HG03045 (cell line): ENCODE measurements around the gene NUP188.
A peak's percentile ranks its signal among the peaks of the same experiment; 100 is the strongest.

Experiments
- ATAC-seq: cut with Tn5 transposase; IDR thresholded peaks from one replicate; pipeline ENCODE4 v1.9.1; 2021; ENCODE audit warnings: mild to moderate bottlenecking, moderate library complexity; ENCODE audit not compliant: unreplicated experiment

NUP188 gene

GRCh38 chr9:129026442-129027223 is 79.1 kb downstream of the NUP188 start:
- no peak for ATAC-seq

GRCh38 chr9:129027224-129027684 is 79.8 kb downstream of the NUP188 start:
- ATAC-seq: no peak

GRCh38 chr9:129027685-129028191 is 80.2 kb downstream of the NUP188 start:
- ATAC-seq: peak; percentile 39

- ATAC-seq: peak; percentile 72
Observed at GRCh38 chr9:129028192-129028966, 80.9 kb downstream of the NUP188 start, which contains the start of gene SH3GLB2. Gene SH3GLB2 (minus strand): TSS chr9:129028331. CDS start chr9:129028154, 177 bp downstream.

GRCh38 chr9:129030191-129030590 is 82.7 kb downstream of the NUP188 start:
- no peak for ATAC-seq

GRCh38 chr9:129031514-129031913 is 84.0 kb downstream of the NUP188 start:
- ATAC-seq: no peak

GRCh38 chr9:129032541-129033159 is 85.2 kb downstream of the NUP188 start:
- ATAC-seq: no peak

GRCh38 chr9:129033216-129033615 is 85.7 kb downstream of the NUP188 start:
- ATAC-seq: no peak

GRCh38 chr9:129035838-129036237 is 88.3 kb downstream of the NUP188 start:
- peak; percentile 6 for ATAC-seq

GRCh38 chr9:129036241-129036922 is 88.9 kb downstream of the NUP188 start, which contains the start of gene MIGA2:
Gene MIGA2 (plus strand): TSS chr9:129036626. CDS start chr9:129040595, 3,969 bp downstream.
- ATAC-seq: peak; percentile 96

- no peak for ATAC-seq
Observed at GRCh38 chr9:129036923-129037766, 89.6 kb downstream of the NUP188 start.

- no peak for ATAC-seq
Observed at GRCh38 chr9:129037767-129038098, 90.2 kb downstream of the NUP188 start.

GRCh38 chr9:129038109-129038852 is 90.8 kb downstream of the NUP188 start:
- no peak for ATAC-seq

- ATAC-seq: no peak
Observed at GRCh38 chr9:129040113-129040643, 92.7 kb downstream of the NUP188 start.

- ATAC-seq: no peak
Observed at GRCh38 chr9:129042016-129042415, 94.5 kb downstream of the NUP188 start.

- ATAC-seq: no peak
Observed at GRCh38 chr9:129052592-129052991, 105.1 kb downstream of the NUP188 start.

- no peak for ATAC-seq
Observed at GRCh38 chr9:129053020-129053419, 105.5 kb downstream of the NUP188 start.

GRCh38 chr9:129054163-129054851 is 106.8 kb downstream of the NUP188 start:
- no peak for ATAC-seq
